GM12878 (cell line): Measurements from ENCODE around the gene ACACA. TPM values are rescaled to one million over a fixed set of nuclear protein-coding genes. Genes with fewer than 3 reads are reported as not detected.

Source experiments
- ATAC-seq: fragments of 200-7000 bp; cut with Tn5 transposase; 3 replicates; pipeline ENCODE4 v1.9.1; 2020; ENCODE audit warnings: mild to moderate bottlenecking, moderate library complexity
- BruUV-seq: library from RNA; stranded (reverse); fragments of 400-500 nt; replicated peaks from 2 replicates; lab custom pipeline; 2021; lab: Mats Ljungman, UMichigan
- CTCF ChIA-PET: fragments of 300-600 bp; sonication (Branson Sonifier 250); formaldehyde crosslinking; extraction: SDS; loops from one replicate; lab custom pipeline; 2021; ENCODE audit warnings: inconsistent platforms; lab: Yijun Ruan, JAX
- POLR2A ChIA-PET: fragments of 350-600 bp; formaldehyde crosslinking; extraction: SDS; loops from one replicate; lab custom pipeline; 2021; ENCODE audit warnings: inconsistent platforms; lab: Charles Lee
- RAD21 ChIA-PET: fragments of 300-600 bp; sonication (Branson Sonifier 250); formaldehyde crosslinking; loops from one replicate; lab custom pipeline; 2023; ENCODE audit warnings: antibody characterized with exemption; ENCODE audit not compliant: unreplicated experiment; lab: Charles Lee
- SMC1A ChIA-PET: fragments of 300-600 bp; sonication (Branson Sonifier 250); formaldehyde crosslinking; loops from one replicate; lab custom pipeline; 2023; ENCODE audit not compliant: unreplicated experiment, uncharacterized antibody; lab: Charles Lee
- DNase-seq: peaks from one replicate; pipeline ENCODE4 v3.0.0-alpha.2; 2011; ENCODE audit warnings: low read depth, low spot score
- FAIRE-seq: peaks from 3 replicates; lab custom pipeline; 2011; peaks lifted over from hg19 to GRCh38; lab: Jason Lieb, UNC
- H2AFZ ChIP-seq: 2 replicates; pipeline ENCODE4 v1.6.0; 2011; ENCODE audit warnings: low read depth, low read length, control low read depth; ENCODE audit not compliant: control insufficient read depth
- H3K27ac ChIP-seq: 2 replicates; pipeline ENCODE4 v1.5.1; 2011; ENCODE audit warnings: control low read depth; ENCODE audit not compliant: control insufficient read depth, insufficient read depth
- H3K27me3 ChIP-seq, 2 experiments: replicated peaks in 1 of 2; 2 replicates each; pipeline versions ENCODE4 v1.6.0 to v1.6.1; 2011; ENCODE audit warnings: low read length in 1 of 2; ENCODE audit not compliant: control insufficient read depth in 2 of 2, insufficient read depth in 2 of 2
- H3K36me3 ChIP-seq, 2 experiments: 2 replicates each; pipeline ENCODE4 v1.5.1; 2011; ENCODE audit warnings: low read length in 1 of 2; ENCODE audit not compliant: control insufficient read depth in 2 of 2, insufficient read depth in 2 of 2
- H3K4me1 ChIP-seq: 2 replicates; pipeline ENCODE4 v1.6.1; 2011; ENCODE audit warnings: mild to moderate bottlenecking, low read length, moderate library complexity, mixed read lengths; ENCODE audit not compliant: control insufficient read depth, insufficient read depth
- H3K4me2 ChIP-seq: 2 replicates; pipeline ENCODE4 v1.6.0; 2011; ENCODE audit warnings: control low read depth; ENCODE audit not compliant: control insufficient read depth, insufficient read depth
- H3K4me3 ChIP-seq: fragments of 200-600 bp; sonication (generic); 2 replicates; pipeline ENCODE4 v1.5.1; 2016
- H3K79me2 ChIP-seq: 2 replicates; pipeline ENCODE4 v1.6.0; 2011; ENCODE audit warnings: low read length; ENCODE audit not compliant: control insufficient read depth, insufficient read depth
- H3K9ac ChIP-seq: 2 replicates; pipeline ENCODE4 v1.8.0; 2011; ENCODE audit warnings: low read length, control low read depth, mixed read lengths; ENCODE audit not compliant: control insufficient read depth, insufficient read depth
- H3K9me3 ChIP-seq: replicated peaks from 3 replicates; pipeline ENCODE4 v1.5.1; 2011; ENCODE audit warnings: mild to moderate bottlenecking, low read length; ENCODE audit not compliant: control insufficient read depth, insufficient read depth
- H4K20me1 ChIP-seq: 2 replicates; pipeline ENCODE4 v1.6.0; 2011; ENCODE audit not compliant: control insufficient read depth, insufficient read depth
- BACH1 ChIP-seq: fragments of 450-650 bp; IDR thresholded peaks from 2 replicates; pipeline ENCODE4 v1.6.1; 2017; ENCODE audit warnings: mild to moderate bottlenecking, borderline replicate concordance
- BMI1 ChIP-seq: fragments of 450-650 bp; IDR thresholded peaks from 2 replicates; pipeline ENCODE4 v1.6.1; 2016; ENCODE audit warnings: mild to moderate bottlenecking, moderate library complexity, borderline replicate concordance
- HDGF ChIP-seq: fragments of 450-650 bp; IDR thresholded peaks from 2 replicates; pipeline ENCODE4 v1.6.1; 2016; ENCODE audit warnings: antibody characterized with exemption
- NFIC ChIP-seq: IDR thresholded peaks from 2 replicates; pipeline ENCODE4 v1.6.1; 2012; ENCODE audit warnings: low read depth, mild to moderate bottlenecking, inconsistent platforms, low read length, moderate library complexity
- POLR2AphosphoS2 ChIP-seq: IDR thresholded peaks from 2 replicates; pipeline ENCODE4 v1.6.1; 2011; ENCODE audit warnings: low read depth, mild to moderate bottlenecking, low read length, improper control_type of control experiment, moderate library complexity
- RELA ChIP-seq: fragments of 450-650 bp; IDR thresholded peaks from 2 replicates; pipeline ENCODE4 v1.8.0; 2014; ENCODE audit warnings: borderline replicate concordance; ENCODE audit not compliant: partially characterized antibody
- REST ChIP-seq: IDR thresholded peaks from 2 replicates; pipeline ENCODE4 v1.6.1; 2012; ENCODE audit warnings: mild to moderate bottlenecking, low read depth, low read length
- SREBF2 ChIP-seq: IDR thresholded peaks from 2 replicates; pipeline ENCODE4 v1.6.1; 2012; ENCODE audit warnings: mild to moderate bottlenecking, low read length
- STAT1 ChIP-seq: fragments of 450-650 bp; conservative IDR thresholded peaks from 2 replicates; pipeline ENCODE4 v1.6.1; 2014; ENCODE audit warnings: antibody characterized with exemption, mild to moderate bottlenecking
- USF1 ChIP-seq: IDR thresholded peaks from 2 replicates; pipeline ENCODE4 v1.6.1; 2011; ENCODE audit warnings: borderline replicate concordance, low read depth, mild to moderate bottlenecking, moderate library complexity, mixed read lengths, low read length; ENCODE audit not compliant: insufficient read depth; ENCODE audit errors: extremely low read length
- ZNF384 ChIP-seq: IDR thresholded peaks from 2 replicates; pipeline ENCODE4 v1.6.1; 2012; ENCODE audit warnings: low read depth, mild to moderate bottlenecking, low read length, improper control_type of control experiment, borderline replicate concordance
- WGBS: methylation state at CpG from one replicate; pipeline ENCODE4 v1.1.6; 2016; ENCODE audit warnings: low lambda C conversion rate; ENCODE audit not compliant: insufficient replicate concordance, insufficient coverage; ENCODE audit errors: missing lambda C conversion rate; 5-methylcytosine and 5-hydroxymethylcytosine counted together
- in situ Hi-C: fragments of 300-500 bp; cut with MboI; formaldehyde crosslinking; loops from 9 replicates; pipeline ENCODE4 v1.14.3; 2018; ENCODE audit warnings: mixed read lengths
- intact Hi-C: fragments of 100-400 bp; cut with micrococcal nuclease; formaldehyde crosslinking; loops from one replicate; pipeline ENCODE4 v1.14.2; 2022; ENCODE audit not compliant: unreplicated experiment
- polyA plus RNA-seq, 11 experiments: library from polyadenylated mRNA; depleted of rRNA in 4 of 11; unstranded in 6 of 11; stranded (reverse) in 5 of 11; fragments of >200 nt; fragmentation: Nextera tagmentation in 4 of 11; fragmentation: Illumina TruSeq in 1 of 11; extraction: Ambion mirVana in 4 of 11; extraction: Trizol in 1 of 11; gene quantifications; 1 replicate in 1 of 11; 2 replicates in 10 of 11; pipeline versions ENCODE4 v1.2.1 to v1.2.3, GENCODE V29; 2011 to 2016; ENCODE audit warnings: inconsistent platforms in 2 of 11, missing spikeins in 2 of 11, low read depth in 1 of 11
- total RNA-seq, 4 experiments: library from RNA; depleted of rRNA in 3 of 4; stranded (reverse); fragments of >200 nt in 3 of 4; fragmentation: Illumina TruSeq in 1 of 4; extraction: Trizol in 1 of 4; gene quantifications; 2 replicates each; pipeline versions ENCODE4 v1.2.1 to v1.2.3, GENCODE V29; 2013 to 2021

The ACACA gene
- total and polyA plus RNA-seq, 10 of the 15 experiments (the other 5 are each of a cell fraction or from before 2014, with no cell fraction given): 12.9 to 74.2 (median 32.0) TPM

GRCh38 chr17:37090941-37091340 is 315.7 kb downstream of the ACACA start:
- no peak for DNase-seq
- ChIA-PET CTCF (no interaction called here), POLR2A (no interaction called here), SMC1A (no interaction called here), RAD21 (no interaction called here)
- WGBS: 96% methylated on average over 3 of the region's 3 CpGs
- H3K36me3 ChIP-seq: peaks cover 18 to 19% of the 10 kb centered on the region in 2 experiments
- H3K27ac ChIP-seq: no peak overlapping the region
- no peak for TF ChIP-seq BMI1
- TF ChIP-seq SREBF2: no peak
- TF ChIP-seq USF1: no peak
- no peak for TF ChIP-seq POLR2AphosphoS2
- no peak for TF ChIP-seq ZNF384
- no peak for TF ChIP-seq BACH1
- no peak for TF ChIP-seq REST
- no peak for TF ChIP-seq NFIC
- TF ChIP-seq HDGF: no peak
- TF ChIP-seq RELA: no peak
- TF ChIP-seq STAT1: no peak
- no peak for FAIRE-seq
- intact Hi-C loops: no loop called here
- H3K4me2 ChIP-seq: no peak overlapping the region
- no TSS peak for BruUV-seq
- no peaks in the 10 kb centered on the region for H3K27me3 ChIP-seq
- in situ Hi-C loops: no loop called here
- no peak overlapping the region for H3K4me3 ChIP-seq
- no peak overlapping the region for H2AFZ ChIP-seq
- no peaks in the 10 kb centered on the region for H4K20me1 ChIP-seq
- H3K79me2 ChIP-seq: no peaks in the 10 kb centered on the region
- H3K4me1 ChIP-seq: peaks cover 9% of the 10 kb centered on the region
- ATAC-seq: no peak
- no peak overlapping the region for H3K9ac ChIP-seq
- no peaks in the 10 kb centered on the region for H3K9me3 ChIP-seq
